ENCODE results near the gene ERFL.
"Not testable (repeated sequence)": the region's sequence is repeated elsewhere in the genome, so short reads cannot be mapped to it uniquely, and the experiment has no call there.

Gene ERFL

GRCh38 chr19:41926763-41927496, 1.3 kb downstream of the ERFL start:
- no peak for DNase-seq

DNA sequence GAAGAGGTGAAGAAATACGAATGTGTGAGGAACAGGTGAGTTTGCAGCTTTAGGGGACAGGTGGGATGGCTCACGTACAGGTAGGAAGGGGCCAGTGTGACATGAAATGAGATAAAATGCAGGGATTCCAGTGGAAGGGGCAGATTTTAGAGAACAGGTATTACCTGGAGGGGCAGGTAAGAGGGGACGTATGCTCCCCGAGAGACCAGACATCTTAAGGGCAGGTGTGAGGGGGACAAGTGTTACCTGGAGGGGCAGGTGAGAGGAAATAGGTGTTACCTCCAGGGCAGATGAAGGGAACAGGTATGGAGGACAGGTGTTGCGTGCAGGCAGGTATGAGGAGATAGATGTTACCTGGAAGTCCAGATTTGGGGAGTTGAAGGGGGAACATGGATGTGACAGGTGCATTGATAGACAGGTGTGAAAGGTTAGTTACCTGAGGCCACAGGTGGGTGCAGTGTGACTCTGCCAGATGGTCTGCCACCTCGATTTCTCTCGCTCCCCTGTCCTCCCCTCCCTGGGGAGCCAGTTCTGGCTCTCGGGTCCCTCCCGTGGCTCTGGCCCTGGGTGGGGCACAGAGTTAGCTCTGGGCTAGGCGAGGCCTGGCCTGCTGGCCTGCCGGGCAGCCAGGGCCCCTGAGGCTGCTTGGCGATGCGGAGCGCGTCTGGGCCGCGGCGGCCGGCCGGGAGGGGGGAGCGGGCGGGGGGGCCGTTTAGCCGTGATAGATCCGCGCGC, 2.1 kb downstream of the ERFL start:
- DNase-seq, result peak; percentile 67

GRCh38 chr19:41925208-41926003, 2.8 kb downstream of the ERFL start:
- peak; percentile 80 for DNase-seq

DNA sequence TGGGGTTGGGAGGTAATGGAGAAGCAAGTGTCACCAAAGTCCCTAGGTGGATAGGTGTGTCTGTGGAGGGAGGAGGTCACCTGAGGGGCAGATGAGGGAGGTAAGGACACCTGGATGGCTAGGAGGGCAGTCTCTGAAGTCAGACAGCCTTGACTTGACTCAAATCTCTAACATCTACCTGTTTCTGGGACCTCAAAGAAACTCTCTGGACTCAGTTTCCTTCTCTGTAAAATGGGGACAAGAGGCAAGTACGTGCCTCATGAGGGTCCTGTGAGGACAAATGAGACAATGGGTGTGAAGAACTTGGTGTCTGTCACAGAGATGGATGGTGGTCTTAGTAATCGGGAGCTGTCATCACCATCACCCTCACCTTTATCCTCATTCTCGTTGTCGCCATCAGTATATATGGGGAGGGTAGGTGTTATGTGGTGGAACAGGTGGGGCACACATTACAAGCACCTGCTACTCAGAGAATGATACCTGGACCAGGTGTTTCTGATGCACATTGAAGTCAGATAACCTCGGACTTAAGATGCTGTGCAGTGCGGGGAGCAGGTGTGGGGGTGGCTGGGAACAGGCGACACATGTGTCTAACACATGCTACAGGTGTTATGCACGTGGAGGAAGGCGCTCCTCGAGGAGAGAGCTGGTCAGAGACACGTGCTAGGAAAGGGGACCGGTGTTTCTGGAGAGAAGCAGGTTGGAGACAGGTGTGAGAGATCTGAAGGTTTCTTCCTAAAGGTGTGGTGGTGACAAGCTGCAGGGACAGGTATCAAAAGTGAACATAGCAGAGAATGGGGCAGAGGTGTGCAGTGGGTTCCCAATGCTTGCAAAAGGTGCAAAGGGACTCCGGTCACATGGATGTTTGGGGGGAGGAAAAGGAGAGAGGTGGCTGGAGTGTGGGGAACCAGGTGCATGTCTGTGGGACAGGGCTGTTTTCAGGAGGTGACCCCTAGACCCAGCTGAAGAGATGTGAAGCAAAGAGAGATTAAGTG, 3.8 kb downstream of the ERFL start:
- DNase-seq, result peak; percentile 55

- DNase-seq, result no peak
Measured at GRCh38 chr19:41923045-41923788, 5.0 kb downstream of the ERFL start.

- DNase-seq, result no peak
Measured at GRCh38 chr19:41922585-41922984, 5.7 kb downstream of the ERFL start.

DNA sequence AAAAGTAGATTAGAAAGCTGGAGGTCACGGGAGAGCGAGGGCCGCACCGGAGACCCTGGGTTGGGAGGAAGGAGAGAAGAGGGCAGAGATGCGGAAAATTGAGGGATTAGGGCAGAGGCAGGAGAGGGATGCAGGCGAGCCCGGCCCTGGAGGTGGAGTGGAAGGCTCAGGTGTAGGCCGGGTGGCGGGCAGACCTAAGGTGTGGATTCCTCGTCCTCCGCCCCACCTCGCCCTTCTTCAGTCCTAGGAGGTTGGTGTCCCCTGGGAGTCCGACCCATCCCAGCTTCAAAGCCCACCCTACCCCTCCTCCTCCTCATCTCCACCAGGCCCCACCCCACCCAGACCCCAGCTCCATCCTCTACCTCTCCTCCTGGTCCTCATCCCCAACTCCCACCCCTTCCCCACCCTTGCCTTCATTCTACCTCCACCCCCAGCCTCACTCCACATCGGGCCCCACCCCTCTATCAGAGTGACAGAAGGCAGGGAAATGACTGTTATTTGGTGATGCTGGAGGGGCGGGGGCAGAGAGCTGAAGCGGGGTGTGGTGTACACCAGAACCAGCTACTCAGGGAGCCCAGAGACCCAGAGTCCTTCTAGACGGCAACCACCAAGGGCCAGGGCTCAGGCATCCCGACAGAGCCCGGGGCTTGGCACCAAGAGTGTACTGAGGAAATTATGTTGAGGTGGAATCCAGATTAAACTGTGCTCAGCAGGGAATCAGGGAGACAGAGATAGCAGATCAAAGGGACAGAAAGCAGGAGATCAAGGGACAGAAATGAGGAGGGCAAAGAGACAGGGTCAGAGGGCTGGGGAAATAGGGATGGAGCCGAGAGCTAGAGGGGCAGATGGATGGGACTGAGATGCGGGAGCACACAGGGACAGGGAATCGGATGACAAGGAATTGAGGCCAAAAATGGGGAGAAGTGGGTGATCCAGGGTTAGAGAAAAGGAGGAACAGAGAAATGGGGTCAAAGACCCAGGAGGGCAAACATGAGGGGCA, 6.4 kb downstream of the ERFL start:
- no peak for DNase-seq

GRCh38 chr19:41920882-41921576, 7.2 kb downstream of the ERFL start:
- no peak for DNase-seq

GRCh38 chr19:41919948-41920712, 8.1 kb downstream of the ERFL start:
- no peak for DNase-seq

GRCh38 chr19:41918653-41919244, 9.5 kb downstream of the ERFL start:
- DNase-seq, result no peak

DNA sequence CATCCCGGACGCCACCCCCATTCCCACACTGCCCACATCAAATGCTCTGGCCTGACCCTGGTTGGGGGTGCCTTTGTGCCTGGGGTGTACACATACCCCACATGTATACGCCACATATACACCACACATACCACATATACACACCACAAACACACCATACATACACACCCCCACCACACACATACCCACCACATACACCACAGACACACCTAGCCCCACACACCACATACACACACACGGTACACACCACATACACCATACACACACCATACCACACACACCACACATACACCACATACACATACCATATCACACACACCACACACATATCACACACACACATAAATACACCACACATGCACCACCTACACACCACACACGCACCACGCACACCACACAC, 10.2 kb downstream of the ERFL start:
- DNase-seq, result no peak

- no peak for DNase-seq
Measured at GRCh38 chr19:41917676-41918075, 10.6 kb downstream of the ERFL start.

GRCh38 chr19:41915776-41916414, 12.4 kb downstream of the ERFL start:
- DNase-seq, result no peak

GRCh38 chr19:41915021-41915775, 13.1 kb downstream of the ERFL start:
- DNase-seq, result no peak

GRCh38 chr19:41914424-41914834, 13.8 kb downstream of the ERFL start:
- not testable (repeated sequence) for DNase-seq

DNA sequence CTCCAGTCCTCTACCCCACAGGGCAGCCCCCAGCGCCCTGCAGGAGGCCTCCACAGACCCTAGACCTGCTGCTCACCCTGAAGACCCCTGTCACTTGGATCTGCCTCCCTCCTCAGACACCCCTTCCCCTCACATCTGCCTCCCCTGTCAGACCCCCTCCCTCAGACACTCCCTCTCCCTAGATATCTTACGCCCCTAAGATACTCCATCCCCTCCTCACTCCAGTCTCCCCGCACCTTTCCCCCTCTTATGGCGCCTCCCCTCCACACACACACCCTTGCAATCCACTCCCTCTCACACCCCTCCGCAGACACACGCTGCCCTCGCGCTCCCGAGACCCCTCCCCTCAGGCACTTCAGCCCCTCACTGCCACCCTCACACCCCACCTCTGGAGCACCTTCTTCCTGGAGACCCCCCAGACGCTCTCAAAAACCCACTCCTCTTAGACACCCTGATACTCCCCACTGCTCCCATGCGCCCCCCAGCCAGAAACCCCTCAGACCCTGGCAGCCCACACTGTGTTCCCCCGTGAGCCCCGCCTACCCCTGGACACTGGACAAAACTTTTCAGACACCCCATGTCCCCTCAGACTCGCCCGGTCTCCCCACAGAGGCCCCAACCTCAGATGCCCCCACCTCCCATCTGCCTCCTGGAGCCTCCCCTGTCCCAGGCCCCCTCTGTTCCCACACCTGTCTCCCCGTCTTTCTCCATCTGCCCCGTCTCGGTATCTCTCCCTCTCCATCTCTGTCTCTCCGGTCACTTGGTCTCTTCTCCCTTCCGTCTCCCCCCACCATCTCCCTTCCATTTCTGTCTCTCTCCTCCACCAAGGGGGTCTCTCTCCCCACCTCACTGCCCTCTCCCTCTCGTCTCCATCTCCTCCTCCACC, 14.5 kb downstream of the ERFL start:
- no peak for DNase-seq
